HG02852 (cell line): ENCODE data around the gene MEGF10.

Experiments
- ATAC-seq: cut with Tn5 transposase; IDR thresholded peaks from one replicate; pipeline ENCODE4 v1.9.1; 2021; ENCODE audit warnings: mild to moderate bottlenecking, moderate library complexity; ENCODE audit not compliant: unreplicated experiment

MEGF10 gene

DNA sequence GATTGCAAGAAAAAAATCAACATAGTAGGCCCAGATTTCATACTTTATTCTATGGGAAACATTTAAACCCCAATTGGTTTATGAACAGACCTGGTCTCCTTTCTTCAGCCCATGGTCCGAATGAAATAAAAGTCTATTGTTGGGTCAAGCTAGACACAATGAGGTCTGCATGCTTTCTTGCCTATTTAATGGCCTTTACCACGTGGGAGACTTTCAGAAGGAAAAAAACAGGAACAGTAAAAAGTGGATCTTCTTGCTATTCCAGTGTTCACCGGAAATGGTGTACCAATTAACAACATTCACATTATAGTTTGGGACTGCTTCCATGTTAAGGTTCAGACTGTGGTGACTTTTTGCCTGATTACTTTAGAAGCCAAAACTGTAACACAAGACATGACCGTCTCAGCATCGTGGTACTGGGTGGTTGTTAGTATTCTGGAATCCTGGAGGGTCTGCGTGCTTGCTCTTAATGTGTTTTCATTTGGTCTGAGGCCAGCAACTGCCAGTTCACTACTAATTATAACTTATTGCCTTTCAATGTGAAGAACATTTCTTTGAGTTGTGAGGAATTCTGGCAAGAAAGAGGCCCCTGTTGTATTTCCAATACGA, 141.5 kb downstream of the MEGF10 start:
- ATAC-seq = no peak

DNA sequence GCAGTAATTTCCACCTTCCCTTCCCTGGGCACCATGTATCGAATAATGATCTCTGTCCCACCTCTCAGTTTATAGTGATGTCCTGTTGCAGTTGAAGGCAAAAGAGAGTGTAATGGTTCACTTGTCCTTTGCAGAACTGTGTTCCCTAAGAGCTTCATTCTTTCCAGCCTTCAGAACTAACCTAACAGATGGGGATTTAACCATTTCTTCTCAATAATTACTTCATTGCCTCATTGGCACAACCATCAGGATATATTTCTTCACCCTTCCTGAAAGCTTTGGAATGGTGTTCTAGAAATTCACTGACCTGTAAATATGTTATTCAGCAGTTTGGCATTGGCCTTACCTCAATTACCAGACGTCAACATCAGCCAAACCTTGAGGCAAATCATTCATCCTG, 142.9 kb downstream of the MEGF10 start:
- no peak for ATAC-seq

DNA sequence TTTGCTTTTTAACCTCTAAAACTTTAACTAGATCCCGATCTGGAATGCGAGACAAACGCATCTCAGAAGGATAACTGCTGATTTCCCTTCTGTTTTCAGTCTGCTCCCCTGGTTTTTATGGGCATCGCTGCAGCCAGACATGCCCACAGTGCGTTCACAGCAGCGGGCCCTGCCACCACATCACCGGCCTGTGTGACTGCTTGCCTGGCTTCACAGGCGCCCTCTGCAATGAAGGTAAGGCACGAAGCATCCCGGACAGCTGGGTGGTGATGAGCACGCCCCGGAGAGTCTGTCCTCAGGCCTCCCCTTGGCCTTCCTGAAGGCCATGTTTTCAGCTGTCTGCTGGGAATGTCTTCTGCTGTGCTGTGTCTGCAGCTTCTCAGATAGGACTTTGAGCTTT, 144.0 kb downstream of the MEGF10 start:
- no peak for ATAC-seq

DNA sequence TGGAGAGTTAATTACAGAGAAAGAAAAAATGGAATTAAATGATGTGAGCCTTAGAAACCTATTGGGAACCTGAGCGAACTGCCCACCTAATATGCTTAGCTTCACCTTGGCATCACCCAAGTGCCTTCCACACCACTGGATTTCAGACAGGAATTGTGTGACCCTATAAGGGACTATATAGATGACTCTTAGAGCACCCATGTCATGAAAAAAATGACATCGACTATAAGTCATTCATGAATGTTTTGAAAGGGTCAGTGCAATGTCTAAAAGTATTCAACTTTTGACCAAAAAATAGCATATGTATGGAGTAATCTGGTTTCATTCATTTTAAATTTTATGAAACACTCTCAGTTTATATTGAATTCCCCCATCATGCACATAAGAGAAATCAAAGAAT, 145.2 kb downstream of the MEGF10 start:
- no peak for ATAC-seq

- no peak for ATAC-seq
These were observed 149.0 kb downstream of the MEGF10 start for GRCh38 chr5:127439644-127440043.

GRCh38 chr5:127440831-127441230, 150.2 kb downstream of the MEGF10 start:
- no peak for ATAC-seq

DNA sequence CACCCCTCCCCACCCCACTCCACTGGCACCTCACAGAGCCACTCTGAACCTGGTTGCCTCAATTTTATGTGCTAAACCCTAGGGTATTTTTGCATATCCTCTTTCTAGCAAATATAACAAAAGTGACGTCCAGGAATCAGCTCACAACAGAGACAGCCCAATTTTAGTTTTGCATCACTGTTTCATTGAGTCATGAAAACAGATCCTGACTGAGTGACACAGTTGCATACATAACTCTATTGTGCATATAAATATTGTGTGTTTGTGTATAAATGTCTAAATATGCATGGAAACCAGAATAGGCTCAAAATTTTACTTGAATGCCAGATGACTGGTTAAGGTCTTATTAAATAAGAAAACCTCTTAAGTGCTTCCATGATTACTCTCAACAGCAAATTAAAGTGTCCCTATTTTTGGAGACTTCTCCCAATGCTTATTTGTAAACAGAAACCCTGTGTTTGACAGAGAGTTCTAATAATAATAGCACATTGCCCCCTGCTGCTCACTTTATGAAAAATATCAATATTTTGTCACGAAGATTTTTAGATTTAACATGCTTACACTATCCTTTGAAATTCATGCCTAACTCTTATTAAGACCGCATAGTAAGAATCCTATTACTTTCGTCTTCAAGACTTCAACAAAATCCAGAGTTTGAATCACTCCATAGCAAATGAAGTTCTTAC, 151.3 kb downstream of the MEGF10 start:
- no peak for ATAC-seq

GRCh38 chr5:127444171-127444570, 153.6 kb downstream of the MEGF10 start:
- ATAC-seq = no peak

- ATAC-seq = no peak
These were observed 154.7 kb downstream of the MEGF10 start for GRCh38 chr5:127445328-127445727.

GRCh38 chr5:127446626-127447025, 156.0 kb downstream of the MEGF10 start:
- no peak for ATAC-seq

- no peak for ATAC-seq
These were observed 157.2 kb downstream of the MEGF10 start for GRCh38 chr5:127447827-127448226.

GRCh38 chr5:127450046-127450445, 159.4 kb downstream of the MEGF10 start:
- ATAC-seq = no peak

DNA sequence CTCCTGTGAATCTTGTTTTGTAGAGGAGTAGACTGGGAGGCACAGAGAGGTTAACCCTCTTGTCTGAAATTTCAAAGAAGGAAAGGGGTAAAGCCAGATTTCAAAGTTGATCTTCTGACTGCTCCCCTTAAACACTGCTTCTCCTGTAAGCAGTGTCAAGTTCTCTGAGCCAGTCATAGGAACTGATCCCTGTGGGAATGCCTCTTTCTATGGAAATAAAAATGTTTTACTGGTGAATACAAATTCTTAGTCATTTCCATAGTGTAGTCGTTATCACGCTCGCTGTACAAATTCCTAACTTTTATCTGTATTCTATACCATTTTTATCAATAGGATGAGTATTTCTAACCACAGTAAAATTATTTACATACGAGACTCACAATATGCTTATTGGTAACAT, 160.5 kb downstream of the MEGF10 start:
- ATAC-seq = no peak

DNA sequence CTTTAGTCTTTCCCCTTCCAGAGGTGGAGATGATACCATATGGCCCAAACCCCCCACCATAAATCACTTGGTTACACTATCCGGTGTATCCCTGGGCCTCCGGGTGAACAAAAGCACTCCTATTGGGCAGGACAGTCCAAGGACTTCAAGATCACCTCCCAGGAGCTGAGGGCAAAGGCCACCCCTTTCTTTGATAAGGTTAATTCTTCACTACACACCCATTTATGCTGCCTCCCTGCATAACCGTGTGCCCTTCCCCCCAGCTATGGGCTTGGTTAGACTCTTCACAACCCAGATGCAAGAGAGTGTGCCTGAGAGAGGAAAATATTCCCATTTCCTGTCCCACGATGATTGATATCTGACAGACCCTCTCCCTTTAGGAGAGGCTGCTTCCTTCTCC, 162.0 kb downstream of the MEGF10 start:
- no peak for ATAC-seq

DNA sequence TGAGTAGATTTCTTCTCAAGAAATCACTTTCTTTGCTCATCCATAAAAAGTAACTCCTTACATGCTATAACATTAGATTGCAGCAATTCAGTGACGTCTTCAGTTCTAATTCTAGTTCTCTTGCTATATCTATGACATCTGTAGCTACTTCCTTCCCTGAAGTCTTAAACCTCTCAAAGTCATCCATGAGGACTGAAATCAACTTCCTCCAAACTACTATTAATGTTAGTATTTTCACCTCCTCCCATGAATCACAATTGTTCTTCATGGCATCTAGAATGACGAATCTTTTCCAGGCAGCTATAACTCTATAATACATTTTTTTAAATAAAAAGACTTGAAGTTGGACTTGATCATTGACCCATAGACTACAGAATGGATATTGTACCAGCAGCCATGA, 180.6 kb downstream of the MEGF10 start:
- no peak for ATAC-seq

DNA sequence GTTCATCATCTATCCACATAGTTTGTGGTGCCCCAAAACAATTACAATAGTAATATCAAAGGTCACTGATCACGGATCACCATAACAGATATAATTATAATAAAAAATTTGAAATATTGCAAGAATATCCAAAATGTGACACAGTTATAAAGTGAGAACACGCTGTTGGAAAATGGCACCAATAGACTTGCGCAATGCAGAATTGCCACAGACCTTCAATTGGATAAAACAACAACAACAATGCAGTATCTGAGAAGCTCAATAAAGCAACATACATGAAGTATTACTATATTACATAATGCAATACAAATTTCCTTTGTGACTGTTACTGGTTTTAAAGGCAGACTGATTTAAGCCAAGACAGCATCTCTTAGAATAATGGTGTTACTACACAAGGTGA, 182.1 kb downstream of the MEGF10 start:
- no peak for ATAC-seq

GRCh38 chr5:127486471-127486870, 195.9 kb downstream of the MEGF10 start:
- no peak for ATAC-seq

DNA sequence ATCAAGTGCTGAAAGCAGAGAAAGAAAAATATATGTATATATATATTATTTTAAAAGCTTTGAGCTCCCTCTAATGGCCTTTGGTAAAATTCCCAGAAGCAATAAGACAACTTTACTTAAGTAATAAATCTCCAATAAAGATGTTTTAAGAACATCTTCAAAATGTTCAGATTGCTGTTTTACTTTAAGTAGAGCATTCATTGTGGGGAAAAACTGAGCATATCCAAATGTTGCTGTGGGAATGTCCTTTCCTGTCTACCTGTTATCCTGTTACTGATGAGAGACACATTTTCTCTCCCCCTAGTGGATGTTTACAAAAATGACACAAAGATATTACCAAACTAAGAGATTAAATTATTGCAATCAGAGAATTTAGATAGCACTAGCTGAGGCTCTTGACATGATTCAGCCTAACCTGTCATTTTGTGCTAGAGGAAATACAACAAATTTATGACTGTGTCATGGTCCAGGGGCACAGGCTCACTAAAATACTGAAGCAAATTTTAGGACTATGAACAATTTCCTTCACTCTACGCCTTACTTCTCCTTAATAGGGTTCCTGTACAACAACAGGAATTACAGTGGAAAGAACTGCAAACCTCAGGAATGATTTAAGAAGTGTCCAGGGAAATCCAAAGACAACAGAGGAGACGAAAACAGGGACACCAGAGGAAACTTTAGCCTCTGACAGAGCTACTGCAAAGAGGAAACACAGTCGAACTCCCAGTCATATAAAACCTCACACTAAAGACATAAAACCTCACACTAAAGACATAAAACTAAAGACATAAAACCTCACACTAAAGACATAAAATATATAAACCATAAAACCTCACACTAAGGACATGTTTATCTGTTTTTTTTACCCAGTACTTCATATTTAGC, 202.5 kb downstream of the MEGF10 start:
- ATAC-seq = peak; percentile 78

DNA sequence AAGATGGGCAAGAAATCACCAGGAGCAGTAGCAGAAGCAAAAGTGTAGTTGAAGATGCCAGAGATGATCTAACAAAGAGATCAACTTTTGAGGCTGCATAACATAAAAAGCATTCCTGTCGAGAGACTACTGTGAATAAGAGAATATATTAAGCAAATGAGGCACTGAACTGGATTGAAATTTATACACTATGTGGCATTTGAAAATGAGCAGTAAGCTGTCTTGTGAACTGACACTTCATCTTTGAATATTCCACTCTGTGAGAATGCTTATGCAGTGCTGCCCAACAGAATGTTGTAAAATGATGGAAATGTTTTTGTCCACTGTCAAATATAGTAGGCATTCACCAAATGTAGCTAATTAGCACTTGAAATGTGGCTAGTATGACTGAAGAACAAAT, 208.0 kb downstream of the MEGF10 start:
- ATAC-seq = no peak

DNA sequence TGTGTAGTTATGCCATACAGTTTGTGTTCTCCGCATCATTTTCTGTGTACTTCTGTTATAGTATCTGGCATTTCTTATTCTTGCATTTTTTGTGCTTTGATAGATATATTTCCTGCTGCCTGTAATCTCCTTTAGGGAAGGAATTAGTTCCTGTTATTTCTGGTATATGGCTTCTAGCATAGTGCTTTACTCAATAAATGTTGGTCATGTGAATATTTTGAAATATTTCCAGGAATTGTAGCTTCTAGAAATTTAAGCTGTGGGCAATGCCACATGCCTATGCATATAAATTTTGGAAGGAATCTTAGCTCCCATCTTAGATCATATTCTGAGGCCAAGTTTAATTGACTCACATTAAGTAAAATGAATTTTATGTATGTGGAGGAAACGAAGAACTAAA, 215.3 kb downstream of the MEGF10 start:
- no peak for ATAC-seq

- no peak for ATAC-seq
These were observed 216.0 kb downstream of the MEGF10 start for GRCh38 chr5:127506616-127507015.
